GM23338 (cell line): ENCODE data around the gene UBA1. TPM values are rescaled to one million over a fixed set of nuclear protein-coding genes. Genes with fewer than 3 reads are reported as not detected.

ENCODE experiments used
- ATAC-seq: fragments of 200-7000 bp; cut with Tn5 transposase; 3 replicates; pipeline ENCODE4 v1.9.1; 2020
- DNase-seq: peaks from one replicate; pipeline ENCODE4 v3.0.0-alpha.2; 2015; ENCODE audit warnings: low spot score
- H2AFZ ChIP-seq: fragments of 200-600 bp; sonication (generic); 2 replicates; pipeline ENCODE4 v1.8.0; 2016; ENCODE audit warnings: antibody characterized with exemption, mild to moderate bottlenecking, moderate library complexity
- H3F3A ChIP-seq: fragments of 200-600 bp; sonication (generic); replicated peaks from 2 replicates; pipeline ENCODE4 v1.8.0; 2017; ENCODE audit warnings: antibody characterized with exemption, mixed run types, low read depth
- H3K27ac ChIP-seq: fragments of 200-600 bp; sonication (generic); 2 replicates; pipeline ENCODE4 v1.6.1; 2016; ENCODE audit warnings: low read depth
- H3K27me3 ChIP-seq: fragments of 200-600 bp; sonication (generic); 2 replicates; pipeline ENCODE4 v1.8.0; 2016; ENCODE audit warnings: mild to moderate bottlenecking, mixed run types, moderate library complexity; ENCODE audit not compliant: insufficient read depth
- H3K36me3 ChIP-seq: fragments of 200-600 bp; sonication (generic); 2 replicates; pipeline ENCODE4 v1.8.0; 2016; ENCODE audit warnings: mild to moderate bottlenecking; ENCODE audit not compliant: insufficient read depth
- H3K4me1 ChIP-seq: fragments of 200-600 bp; sonication (generic); 2 replicates; pipeline ENCODE4 v1.8.0; 2016; ENCODE audit warnings: mild to moderate bottlenecking, moderate library complexity; ENCODE audit not compliant: insufficient read depth
- H3K4me2 ChIP-seq: fragments of 200-600 bp; sonication (generic); 2 replicates; pipeline ENCODE4 v1.7.1; 2017; ENCODE audit warnings: mixed run types
- H3K4me3 ChIP-seq: fragments of 200-600 bp; sonication (generic); 2 replicates; pipeline ENCODE4 v1.6.1; 2016; ENCODE audit warnings: mixed run types
- H3K79me2 ChIP-seq: fragments of 200-600 bp; sonication (generic); replicated peaks from 2 replicates; pipeline ENCODE4 v1.8.0; 2017; ENCODE audit warnings: mild to moderate bottlenecking; ENCODE audit not compliant: insufficient read depth
- H3K9me2 ChIP-seq: fragments of 200-600 bp; sonication (generic); 2 replicates; pipeline ENCODE4 v1.8.0; 2017; ENCODE audit not compliant: insufficient read depth
- H4K20me1 ChIP-seq: fragments of 200-600 bp; sonication (generic); replicated peaks from 2 replicates; pipeline ENCODE4 v1.8.0; 2017; ENCODE audit warnings: mild to moderate bottlenecking; ENCODE audit not compliant: insufficient read depth
- H3K27ac Mint-ChIP-seq: 2 replicates; pipeline ENCODE4 v1.8.0; 2020; ENCODE audit warnings: inconsistent platforms, mild to moderate bottlenecking, moderate library complexity, mixed read lengths
- H3K27me3 Mint-ChIP-seq: 3 replicates; pipeline ENCODE4 v1.8.0; 2022; ENCODE audit warnings: low read depth, mild to moderate bottlenecking, moderate library complexity, mixed read lengths, inconsistent platforms; ENCODE audit not compliant: insufficient read depth, poor library complexity
- H3K36me3 Mint-ChIP-seq: 3 replicates; pipeline ENCODE4 v1.8.0; 2021; ENCODE audit warnings: low read depth, mild to moderate bottlenecking, inconsistent platforms, moderate library complexity, mixed read lengths
- H3K4me1 Mint-ChIP-seq: 3 replicates; pipeline ENCODE4 v1.8.0; 2020; ENCODE audit warnings: mild to moderate bottlenecking, inconsistent platforms, mixed read lengths
- H3K4me3 Mint-ChIP-seq: 3 replicates; pipeline ENCODE4 v1.8.0; 2021; ENCODE audit warnings: moderate library complexity, mild to moderate bottlenecking, inconsistent platforms, mixed read lengths
- H3K9me3 Mint-ChIP-seq: 3 replicates; pipeline ENCODE4 v1.8.0; 2020; ENCODE audit warnings: moderate library complexity, mild to moderate bottlenecking, inconsistent platforms, mixed read lengths
- CREB1 ChIP-seq: fragments of 250-450 bp; sonication (Bioruptor Pico); IDR thresholded peaks from 2 replicates; pipeline ENCODE4 v1.5.0; 2020; ENCODE audit warnings: low read depth, mild to moderate bottlenecking, moderate library complexity
- EZH2 ChIP-seq: fragments of 200-600 bp; sonication (generic); IDR thresholded peaks from one replicate; pipeline ENCODE4 v1.8.0; 2017; ENCODE audit warnings: antibody characterized with exemption, mild to moderate bottlenecking, low read depth; ENCODE audit not compliant: unreplicated experiment
- EZH2phosphoT487 ChIP-seq: fragments of 200-600 bp; sonication (generic); IDR thresholded peaks from one replicate; pipeline ENCODE4 v1.8.1; 2018; ENCODE audit warnings: antibody characterized with exemption; ENCODE audit not compliant: unreplicated experiment
- NANOG ChIP-seq: IDR thresholded peaks from 2 replicates; pipeline ENCODE4 v1.6.1; 2016; ENCODE audit warnings: antibody characterized with exemption, borderline replicate concordance
- POLR2AphosphoS5 ChIP-seq: IDR thresholded peaks from 2 replicates; pipeline ENCODE4 v1.6.1; 2016; ENCODE audit warnings: antibody characterized with exemption, low read depth
- ZNF114 ChIP-seq: fragments of 250-450 bp; sonication (Bioruptor Pico); IDR thresholded peaks from 2 replicates; pipeline ENCODE4 v1.5.0; 2020; ENCODE audit warnings: mild to moderate bottlenecking, moderate library complexity
- ZNF331 ChIP-seq: fragments of 250-450 bp; sonication (Bioruptor Pico); IDR thresholded peaks from 2 replicates; pipeline ENCODE4 v1.5.0; 2020; ENCODE audit warnings: low read depth, mild to moderate bottlenecking, moderate library complexity
- polyA plus RNA-seq: library from polyadenylated mRNA; unstranded; fragments of >200 nt; fragmentation: Nextera tagmentation; extraction: Ambion mirVana; gene quantifications from 2 replicates; pipeline ENCODE4 v1.2.1, GENCODE V29; 2016
- total RNA-seq: library from RNA; depleted of rRNA; stranded (reverse); fragments of >200 nt; shearing (Covaris generic); gene quantifications from 2 replicates; pipeline ENCODE4 v1.2.3, GENCODE V29; 2014
- TF ChIP-seq, protein P1 (sequence below): fragments of 250-450 bp; sonication (Bioruptor Pico); IDR thresholded peaks from 2 replicates; pipeline ENCODE4 v1.5.0; 2020; ENCODE audit warnings: mild to moderate bottlenecking, moderate library complexity
- TF ChIP-seq, protein P2 (sequence below): IDR thresholded peaks from 2 replicates; pipeline ENCODE4 v1.6.1; 2016; ENCODE audit warnings: antibody characterized with exemption

The UBA1 gene
- total and polyA plus RNA-seq, 2 experiments from 2014 or later = 104 to 377 TPM

GRCh38 chrX:47234583-47234982 is 41.0 kb downstream of the UBA1 start (continued):
- TF ChIP-seq, protein P1, sequence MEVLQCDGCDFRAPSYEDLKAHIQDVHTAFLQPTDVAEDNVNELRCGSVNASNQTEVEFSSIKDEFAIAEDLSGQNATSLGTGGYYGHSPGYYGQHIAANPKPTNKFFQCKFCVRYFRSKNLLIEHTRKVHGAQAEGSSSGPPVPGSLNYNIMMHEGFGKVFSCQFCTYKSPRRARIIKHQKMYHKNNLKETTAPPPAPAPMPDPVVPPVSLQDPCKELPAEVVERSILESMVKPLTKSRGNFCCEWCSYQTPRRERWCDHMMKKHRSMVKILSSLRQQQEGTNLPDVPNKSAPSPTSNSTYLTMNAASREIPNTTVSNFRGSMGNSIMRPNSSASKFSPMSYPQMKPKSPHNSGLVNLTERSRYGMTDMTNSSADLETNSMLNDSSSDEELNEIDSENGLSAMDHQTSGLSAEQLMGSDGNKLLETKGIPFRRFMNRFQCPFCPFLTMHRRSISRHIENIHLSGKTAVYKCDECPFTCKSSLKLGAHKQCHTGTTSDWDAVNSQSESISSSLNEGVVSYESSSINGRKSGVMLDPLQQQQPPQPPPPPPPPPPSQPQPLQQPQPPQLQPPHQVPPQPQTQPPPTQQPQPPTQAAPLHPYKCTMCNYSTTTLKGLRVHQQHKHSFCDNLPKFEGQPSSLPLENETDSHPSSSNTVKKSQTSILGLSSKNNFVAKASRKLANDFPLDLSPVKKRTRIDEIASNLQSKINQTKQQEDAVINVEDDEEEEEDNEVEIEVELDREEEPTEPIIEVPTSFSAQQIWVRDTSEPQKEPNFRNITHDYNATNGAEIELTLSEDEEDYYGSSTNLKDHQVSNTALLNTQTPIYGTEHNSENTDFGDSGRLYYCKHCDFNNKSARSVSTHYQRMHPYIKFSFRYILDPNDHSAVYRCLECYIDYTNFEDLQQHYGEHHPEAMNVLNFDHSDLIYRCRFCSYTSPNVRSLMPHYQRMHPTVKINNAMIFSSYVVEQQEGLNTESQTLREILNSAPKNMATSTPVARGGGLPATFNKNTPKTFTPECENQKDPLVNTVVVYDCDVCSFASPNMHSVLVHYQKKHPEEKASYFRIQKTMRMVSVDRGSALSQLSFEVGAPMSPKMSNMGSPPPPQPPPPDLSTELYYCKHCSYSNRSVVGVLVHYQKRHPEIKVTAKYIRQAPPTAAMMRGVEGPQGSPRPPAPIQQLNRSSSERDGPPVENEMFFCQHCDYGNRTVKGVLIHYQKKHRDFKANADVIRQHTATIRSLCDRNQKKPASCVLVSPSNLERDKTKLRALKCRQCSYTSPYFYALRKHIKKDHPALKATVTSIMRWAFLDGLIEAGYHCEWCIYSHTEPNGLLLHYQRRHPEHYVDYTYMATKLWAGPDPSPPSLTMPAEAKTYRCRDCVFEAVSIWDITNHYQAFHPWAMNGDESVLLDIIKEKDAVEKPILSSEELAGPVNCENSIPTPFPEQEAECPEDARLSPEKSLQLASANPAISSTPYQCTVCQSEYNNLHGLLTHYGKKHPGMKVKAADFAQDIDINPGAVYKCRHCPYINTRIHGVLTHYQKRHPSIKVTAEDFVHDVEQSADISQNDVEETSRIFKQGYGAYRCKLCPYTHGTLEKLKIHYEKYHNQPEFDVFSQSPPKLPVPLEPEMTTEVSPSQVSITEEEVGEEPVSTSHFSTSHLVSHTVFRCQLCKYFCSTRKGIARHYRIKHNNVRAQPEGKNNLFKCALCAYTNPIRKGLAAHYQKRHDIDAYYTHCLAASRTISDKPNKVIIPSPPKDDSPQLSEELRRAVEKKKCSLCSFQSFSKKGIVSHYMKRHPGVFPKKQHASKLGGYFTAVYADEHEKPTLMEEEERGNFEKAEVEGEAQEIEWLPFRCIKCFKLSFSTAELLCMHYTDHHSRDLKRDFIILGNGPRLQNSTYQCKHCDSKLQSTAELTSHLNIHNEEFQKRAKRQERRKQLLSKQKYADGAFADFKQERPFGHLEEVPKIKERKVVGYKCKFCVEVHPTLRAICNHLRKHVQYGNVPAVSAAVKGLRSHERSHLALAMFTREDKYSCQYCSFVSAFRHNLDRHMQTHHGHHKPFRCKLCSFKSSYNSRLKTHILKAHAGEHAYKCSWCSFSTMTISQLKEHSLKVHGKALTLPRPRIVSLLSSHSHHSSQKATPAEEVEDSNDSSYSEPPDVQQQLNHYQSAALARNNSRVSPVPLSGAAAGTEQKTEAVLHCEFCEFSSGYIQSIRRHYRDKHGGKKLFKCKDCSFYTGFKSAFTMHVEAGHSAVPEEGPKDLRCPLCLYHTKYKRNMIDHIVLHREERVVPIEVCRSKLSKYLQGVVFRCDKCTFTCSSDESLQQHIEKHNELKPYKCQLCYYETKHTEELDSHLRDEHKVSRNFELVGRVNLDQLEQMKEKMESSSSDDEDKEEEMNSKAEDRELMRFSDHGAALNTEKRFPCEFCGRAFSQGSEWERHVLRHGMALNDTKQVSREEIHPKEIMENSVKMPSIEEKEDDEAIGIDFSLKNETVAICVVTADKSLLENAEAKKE = no peak
- TF ChIP-seq POLR2AphosphoS5 (no peak), ZNF331 (CRISPR knock-in tag) (no peak)
- TF ChIP-seq, protein P2, sequence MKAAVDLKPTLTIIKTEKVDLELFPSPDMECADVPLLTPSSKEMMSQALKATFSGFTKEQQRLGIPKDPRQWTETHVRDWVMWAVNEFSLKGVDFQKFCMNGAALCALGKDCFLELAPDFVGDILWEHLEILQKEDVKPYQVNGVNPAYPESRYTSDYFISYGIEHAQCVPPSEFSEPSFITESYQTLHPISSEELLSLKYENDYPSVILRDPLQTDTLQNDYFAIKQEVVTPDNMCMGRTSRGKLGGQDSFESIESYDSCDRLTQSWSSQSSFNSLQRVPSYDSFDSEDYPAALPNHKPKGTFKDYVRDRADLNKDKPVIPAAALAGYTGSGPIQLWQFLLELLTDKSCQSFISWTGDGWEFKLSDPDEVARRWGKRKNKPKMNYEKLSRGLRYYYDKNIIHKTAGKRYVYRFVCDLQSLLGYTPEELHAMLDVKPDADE = no peak

DNA sequence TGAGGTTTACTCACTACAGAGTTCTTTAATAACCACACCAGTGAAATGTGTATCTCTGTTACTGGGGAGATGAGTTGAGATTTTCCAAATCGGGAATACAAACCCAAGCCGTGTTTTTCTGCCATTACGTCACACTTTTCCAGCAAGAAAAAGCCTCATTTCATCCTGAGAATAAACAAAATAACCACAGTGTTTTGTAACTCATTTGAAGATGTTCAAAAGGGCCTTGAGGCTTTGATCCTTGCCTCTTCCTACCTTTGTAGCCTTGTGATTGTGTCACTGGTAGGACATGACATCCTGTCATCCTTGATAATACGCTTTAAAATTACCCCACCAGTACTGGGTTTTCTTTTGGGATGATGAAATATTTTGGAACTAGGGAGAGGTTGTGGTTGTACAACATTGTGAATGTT is 42.1 kb downstream of the UBA1 start:
- Mint-ChIP-seq H3K27ac (peak overlapping the region; percentile 26; the same call in 1 of the 2 replicates), H3K27me3 (peaks cover 7% of the 10 kb centered on the region), H3K9me3 (no peaks in the 10 kb centered on the region; the same call in 2 of the 3 replicates), H3K36me3 (peaks cover 9% of the 10 kb centered on the region), H3K4me3 (peak overlapping the region; percentile 38), H3K4me1 (peaks cover 10% of the 10 kb centered on the region; the same call in 2 of the 3 replicates)
- Histone ChIP-seq H2AFZ (no peak overlapping the region), H3K79me2 (peaks cover 50% of the 10 kb centered on the region), H3K27ac (no peak overlapping the region), H3F3A (no peaks in the 10 kb centered on the region), H3K9me2 (no peaks in the 10 kb centered on the region), H3K4me1 (peaks cover 4% of the 10 kb centered on the region), H4K20me1 (no peaks in the 10 kb centered on the region), H3K4me2 (no peak overlapping the region), H3K27me3 (no peaks in the 10 kb centered on the region), H3K4me3 (no peak overlapping the region), H3K36me3 (no peaks in the 10 kb centered on the region)
- ATAC-seq (no peak), DNase-seq (no peak)
- TF ChIP-seq ZNF331 (CRISPR knock-in tag) = no peak
- no peak for TF ChIP-seq ZNF114 (CRISPR knock-in tag)
- TF ChIP-seq POLR2AphosphoS5 = no peak
- TF ChIP-seq EZH2 = no peak
- no peak for TF ChIP-seq CREB1 (CRISPR knock-in tag)
- no peak for TF ChIP-seq NANOG
- TF ChIP-seq, protein P1 = no peak
- TF ChIP-seq EZH2phosphoT487 = no peak
